Measurements from ENCODE around the gene RAB9A.
"Not testable (repeated sequence)": the region's sequence is repeated elsewhere in the genome, so short reads cannot be mapped to it uniquely, and the experiment has no call there.

DNA sequence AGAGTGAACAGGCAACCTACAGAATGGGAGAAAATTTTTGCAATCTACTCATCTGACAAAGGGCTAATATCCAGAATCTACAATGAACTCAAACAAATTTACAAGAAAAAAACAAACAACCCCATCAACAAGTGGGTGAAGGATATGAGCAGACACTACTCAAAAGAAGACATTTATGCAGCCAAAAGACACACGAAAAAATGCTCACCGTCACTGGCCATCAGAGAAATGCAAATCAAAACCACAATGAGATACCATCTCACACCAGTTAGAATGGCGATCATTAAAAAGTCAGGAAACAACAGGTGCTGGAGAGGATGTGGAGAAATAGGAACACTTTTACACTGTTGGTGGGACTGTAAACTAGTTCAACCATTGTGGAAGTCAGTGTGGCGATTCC is 47.2 kb upstream of the RAB9A start:
- TF ChIP-seq FOS (IDR thresholded peaks at IDR 0.05; ENCODE audit: borderline replicate concordance, insufficient read depth, low read length); GATA2 (IDR thresholded peaks at IDR 0.05; ENCODE audit: insufficient read depth, insufficient read length, low read depth, low read length): not testable (repeated sequence)
